GDM1 (cell line): ENCODE data around the gene ATF1.
"Not testable (repeated sequence)": the region's sequence is repeated elsewhere in the genome, so short reads cannot be mapped to it uniquely, and the experiment has no call there.

Source experiments
- DNase-seq: peaks from one replicate; lab custom pipeline; 2025; lab: John Stamatoyannopoulos, UW

Gene ATF1

DNA sequence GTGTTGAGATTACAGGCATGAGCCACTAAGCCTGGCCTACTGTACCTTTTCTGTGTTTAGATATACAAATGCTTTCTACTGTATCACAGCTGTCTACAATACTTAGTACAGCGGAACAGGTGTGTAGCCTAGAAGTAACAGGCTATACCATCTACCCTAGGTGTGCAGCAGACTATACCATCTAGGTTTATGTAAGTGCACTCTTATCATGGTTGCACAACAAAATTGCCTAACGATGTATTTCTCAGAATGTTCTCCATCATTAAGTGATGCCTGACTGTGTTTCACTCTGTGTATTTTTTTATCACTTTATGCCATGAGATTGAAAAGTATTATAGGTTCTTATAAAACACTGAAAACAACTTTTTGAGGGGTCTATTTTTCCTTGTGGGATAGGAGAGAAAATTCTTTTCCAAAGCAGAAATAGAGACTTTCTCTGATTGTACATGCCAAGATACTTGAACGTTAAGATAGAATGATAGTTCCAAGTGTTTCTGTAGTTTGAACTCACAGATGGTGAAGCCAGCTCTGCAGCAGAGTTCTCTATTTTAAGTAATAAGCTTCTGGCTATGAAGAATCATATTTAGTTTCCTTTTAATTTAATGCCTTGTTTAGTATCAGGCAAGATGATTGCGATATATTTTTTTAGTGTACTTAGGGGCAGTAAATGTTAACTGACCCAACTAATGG is 95.9 kb downstream of the ATF1 start:
- no peak for DNase-seq

DNA sequence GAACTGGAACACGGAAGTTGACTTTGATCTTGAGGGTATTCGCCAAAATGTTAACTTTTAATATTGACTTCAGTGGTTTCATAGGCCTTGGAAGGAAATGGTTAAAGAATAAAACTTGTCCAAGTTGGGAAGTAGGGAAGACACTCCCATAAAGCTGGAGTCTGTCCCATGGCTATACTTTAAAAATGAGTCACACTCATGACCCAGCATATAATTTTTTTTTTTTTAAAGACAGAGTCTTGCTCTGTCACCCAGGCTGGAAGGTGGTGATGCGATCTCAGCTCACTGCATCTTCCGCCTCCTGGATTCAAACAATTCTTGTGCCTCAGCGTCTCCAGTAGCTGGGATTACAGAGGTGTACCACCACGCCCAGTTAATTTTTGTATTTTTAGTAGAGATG is 98.4 kb downstream of the ATF1 start:
- DNase-seq: no peak

DNA sequence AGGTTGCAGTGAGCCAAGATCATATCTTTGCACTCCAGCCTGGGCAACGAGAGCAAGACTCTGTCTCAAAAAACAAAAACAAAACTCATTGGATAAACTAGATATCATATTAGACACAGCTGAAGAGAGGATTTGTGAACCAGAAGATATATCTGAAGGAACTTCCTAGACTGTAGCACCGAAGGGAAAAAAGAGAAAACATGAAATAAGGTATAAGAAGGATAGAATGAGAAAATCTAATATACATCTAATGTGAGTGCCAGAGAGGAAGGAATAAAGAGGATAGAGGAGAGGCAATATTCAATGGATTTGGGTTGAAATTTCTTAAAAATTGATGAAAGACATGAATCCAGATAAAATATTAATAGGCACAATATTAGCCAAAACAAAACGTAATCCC is 101.4 kb downstream of the ATF1 start:
- no peak for DNase-seq

DNA sequence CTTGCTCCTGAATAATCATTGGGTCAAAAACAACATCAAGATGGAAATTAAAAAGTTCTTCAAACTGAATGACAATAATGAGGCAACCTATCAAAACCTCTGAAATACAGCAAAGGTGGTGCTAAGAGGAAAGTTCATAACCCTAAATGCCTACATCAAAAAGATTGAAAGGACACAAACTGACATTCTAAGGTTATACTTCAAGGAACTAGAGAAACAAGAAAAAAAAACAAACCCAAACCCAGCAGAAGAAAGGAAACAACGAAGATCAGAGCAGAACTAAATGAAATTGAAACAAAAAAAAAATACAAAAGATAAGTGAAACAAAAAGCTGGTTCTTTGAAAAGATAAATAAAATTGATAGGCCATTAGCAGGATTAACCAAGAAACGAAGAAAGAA is 105.0 kb downstream of the ATF1 start:
- not testable (repeated sequence) for DNase-seq
